NB4 (cell line): Measurements from ENCODE around the gene KARS1.

Experiments
- POLR2A ChIP-seq: IDR thresholded peaks from 2 replicates; pipeline ENCODE4 v1.6.1; 2011; ENCODE audit warnings: mild to moderate bottlenecking; ENCODE audit not compliant: insufficient read length; ENCODE audit errors: extremely low read depth
- TF ChIP-seq, protein P1 (sequence below): IDR thresholded peaks from one replicate; pipeline ENCODE4 v1.5.1; 2012; ENCODE audit warnings: low read depth, low read length

DNA sequence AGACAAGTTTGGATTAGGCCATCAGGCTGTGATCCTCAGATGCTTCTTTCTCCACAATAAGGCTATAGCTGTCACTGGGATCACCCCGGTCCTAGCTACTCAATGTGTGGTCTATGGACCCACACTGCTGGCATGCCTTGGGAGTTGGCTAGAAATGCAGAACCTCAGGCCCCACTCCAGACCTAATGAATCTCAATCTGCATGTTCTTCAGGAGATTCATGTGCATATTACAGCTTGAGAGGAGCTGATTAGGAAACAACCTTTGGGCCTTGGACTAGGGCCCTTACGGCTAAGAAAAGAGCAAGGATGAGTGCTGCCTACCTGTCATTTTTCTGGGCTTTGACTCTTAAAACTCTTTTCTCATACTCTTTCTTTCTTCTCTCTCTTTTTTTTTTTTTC lies 31.8 kb downstream of the KARS1 start:
- TF ChIP-seq, protein P1, sequence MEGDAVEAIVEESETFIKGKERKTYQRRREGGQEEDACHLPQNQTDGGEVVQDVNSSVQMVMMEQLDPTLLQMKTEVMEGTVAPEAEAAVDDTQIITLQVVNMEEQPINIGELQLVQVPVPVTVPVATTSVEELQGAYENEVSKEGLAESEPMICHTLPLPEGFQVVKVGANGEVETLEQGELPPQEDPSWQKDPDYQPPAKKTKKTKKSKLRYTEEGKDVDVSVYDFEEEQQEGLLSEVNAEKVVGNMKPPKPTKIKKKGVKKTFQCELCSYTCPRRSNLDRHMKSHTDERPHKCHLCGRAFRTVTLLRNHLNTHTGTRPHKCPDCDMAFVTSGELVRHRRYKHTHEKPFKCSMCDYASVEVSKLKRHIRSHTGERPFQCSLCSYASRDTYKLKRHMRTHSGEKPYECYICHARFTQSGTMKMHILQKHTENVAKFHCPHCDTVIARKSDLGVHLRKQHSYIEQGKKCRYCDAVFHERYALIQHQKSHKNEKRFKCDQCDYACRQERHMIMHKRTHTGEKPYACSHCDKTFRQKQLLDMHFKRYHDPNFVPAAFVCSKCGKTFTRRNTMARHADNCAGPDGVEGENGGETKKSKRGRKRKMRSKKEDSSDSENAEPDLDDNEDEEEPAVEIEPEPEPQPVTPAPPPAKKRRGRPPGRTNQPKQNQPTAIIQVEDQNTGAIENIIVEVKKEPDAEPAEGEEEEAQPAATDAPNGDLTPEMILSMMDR: no peak
- TF ChIP-seq POLR2A: no peak
